A549 (cell line): ENCODE results near the gene ACKR4. TPM values are rescaled to one million over a fixed set of nuclear protein-coding genes. Genes with fewer than 3 reads are reported as not detected.

Experiments
- ATAC-seq, 2 experiments: fragments of 200-7000 bp in 1 of 2; fragments of >200 bp in 1 of 2; cut with Nextera tagmentation in 1 of 2; cut with Tn5 transposase in 1 of 2; 3 replicates each; pipeline versions ENCODE4 v1.8.0 to v1.9.1; 2018 to 2020; ENCODE audit warnings: mild to moderate bottlenecking in 1 of 2, moderate library complexity in 1 of 2
- CTCF ChIA-PET: fragments of 300-600 bp; sonication (Branson Sonifier 250); formaldehyde crosslinking; extraction: SDS; loops from one replicate; lab custom pipeline; 2021; ENCODE audit warnings: antibody characterized with exemption, inconsistent platforms; lab: Yijun Ruan, JAX
- POLR2A ChIA-PET: fragments of 350-600 bp; formaldehyde crosslinking; extraction: SDS; loops from one replicate; lab custom pipeline; 2021; ENCODE audit warnings: antibody characterized with exemption, inconsistent platforms; lab: Yijun Ruan, JAX
- DNase-seq, 2 experiments: peaks; one replicate each; pipeline versions ENCODE4 v3.0.0 to v3.0.0-alpha.2; 2011 to 2016; ENCODE audit warnings: low read depth in 1 of 2, low spot score in 1 of 2
- FAIRE-seq: peaks from 2 replicates; lab custom pipeline; 2011; peaks lifted over from hg19 to GRCh38; lab: Jason Lieb, UNC
- H3K27ac ChIP-seq, 2 experiments: fragments of >200 bp; sonication (Bioruptor Twin); formaldehyde crosslinking; 3 replicates each; pipeline ENCODE4 v1.5.1; 2016 to 2017
- H3K4me1 ChIP-seq: fragments of >200 bp; sonication (Bioruptor Twin); formaldehyde crosslinking; 3 replicates; pipeline ENCODE4 v1.6.1; 2016
- H3K4me2 ChIP-seq: fragments of >200 bp; sonication (Bioruptor Twin); formaldehyde crosslinking; 3 replicates; pipeline ENCODE4 v1.6.1; 2016
- H3K4me3 ChIP-seq: fragments of >200 bp; sonication (Bioruptor Twin); formaldehyde crosslinking; 3 replicates; pipeline ENCODE4 v1.5.1; 2016
- H3K9me3 ChIP-seq: fragments of >200 bp; sonication (Bioruptor Twin); formaldehyde crosslinking; 3 replicates; pipeline ENCODE4 v1.6.1; 2016
- CEBPB ChIP-seq, 2 experiments: fragments of >200 bp in 1 of 2; sonication (Bioruptor Twin) in 1 of 2; formaldehyde crosslinking in 1 of 2; IDR thresholded peaks; 2 replicates each; pipeline ENCODE4 v1.6.1; 2012 to 2016
- CHD2 ChIP-seq: fragments of 150-350 bp; IDR thresholded peaks from 2 replicates; pipeline ENCODE4 v1.6.1; 2014; ENCODE audit warnings: low read length; ENCODE audit not compliant: partially characterized antibody
- E2F6 ChIP-seq: IDR thresholded peaks from 2 replicates; pipeline ENCODE4 v1.6.1; 2012; ENCODE audit warnings: low read depth, borderline replicate concordance
- EHMT2 ChIP-seq: fragments of 200-600 bp; sonication (generic); IDR thresholded peaks from 2 replicates; pipeline ENCODE4 v1.6.1; 2016; ENCODE audit warnings: antibody characterized with exemption, low read depth, mild to moderate bottlenecking, moderate library complexity
- FOSB ChIP-seq: fragments of 250-450 bp; sonication (Bioruptor Pico); IDR thresholded peaks from 2 replicates; pipeline ENCODE4 v1.5.0; 2020; ENCODE audit warnings: mild to moderate bottlenecking, moderate library complexity
- FOSL2 ChIP-seq, 2 experiments: fragments of 450-650 bp in 1 of 2; fragments of >200 bp in 1 of 2; sonication (Bioruptor Twin) in 1 of 2; formaldehyde crosslinking; IDR thresholded peaks; 2 replicates each; pipeline versions ENCODE4 v1.5.0 to v1.6.1; 2016 to 2020; ENCODE audit warnings: mild to moderate bottlenecking in 1 of 2, moderate library complexity in 1 of 2
- FOXS1 ChIP-seq: fragments of 250-450 bp; sonication (Bioruptor Pico); IDR thresholded peaks from 2 replicates; pipeline ENCODE4 v1.5.0; 2020; ENCODE audit warnings: mild to moderate bottlenecking, moderate library complexity
- GATA3 ChIP-seq: IDR thresholded peaks from 2 replicates; pipeline ENCODE4 v1.6.1; 2012; ENCODE audit warnings: borderline replicate concordance
- HEYL ChIP-seq: fragments of 250-450 bp; sonication (Bioruptor Pico); IDR thresholded peaks from 2 replicates; pipeline ENCODE4 v1.8.0; 2021; ENCODE audit warnings: mild to moderate bottlenecking, moderate library complexity
- HOXB13 ChIP-seq: fragments of 250-450 bp; sonication (Bioruptor Pico); IDR thresholded peaks from 2 replicates; pipeline ENCODE4 v1.5.0; 2020; ENCODE audit warnings: low read depth, mild to moderate bottlenecking, moderate library complexity
- HOXB5 ChIP-seq: fragments of 250-450 bp; sonication (Bioruptor Pico); IDR thresholded peaks from 2 replicates; pipeline ENCODE4 v1.5.0; 2020; ENCODE audit warnings: mild to moderate bottlenecking, moderate library complexity
- JUN ChIP-seq, 2 experiments: fragments of >200 bp; sonication (Bioruptor Twin); formaldehyde crosslinking; IDR thresholded peaks; 2 replicates in 1 of 2; 3 replicates in 1 of 2; pipeline ENCODE4 v1.6.1; 2016 to 2017
- JUNB ChIP-seq: fragments of >200 bp; sonication (Bioruptor Twin); formaldehyde crosslinking; IDR thresholded peaks from 2 replicates; pipeline ENCODE4 v1.6.1; 2016
- KDM1A ChIP-seq: fragments of 200-600 bp; sonication (generic); IDR thresholded peaks from 2 replicates; pipeline ENCODE4 v1.6.1; 2016; ENCODE audit warnings: low read depth, mild to moderate bottlenecking
- MYC ChIP-seq: IDR thresholded peaks from 2 replicates; pipeline ENCODE4 v1.6.1; 2012; ENCODE audit warnings: mild to moderate bottlenecking, inconsistent platforms, low read length, improper control_type of control experiment, borderline replicate concordance
- NPAS2 ChIP-seq: fragments of 250-450 bp; sonication (Bioruptor Pico); IDR thresholded peaks from 2 replicates; pipeline ENCODE4 v1.8.0; 2022; ENCODE audit warnings: mild to moderate bottlenecking, moderate library complexity, borderline replicate concordance
- NR3C1 ChIP-seq: fragments of >200 bp; sonication (Bioruptor Twin); formaldehyde crosslinking; IDR thresholded peaks from 3 replicates; pipeline ENCODE4 v1.6.1; 2017
- PHF8 ChIP-seq: fragments of 200-600 bp; sonication (generic); IDR thresholded peaks from 2 replicates; pipeline ENCODE4 v1.6.1; 2016; ENCODE audit warnings: low read depth, mild to moderate bottlenecking, antibody characterized with exemption, moderate library complexity, borderline replicate concordance
- RAD21 ChIP-seq, 2 experiments: fragments of >200 bp in 1 of 2; sonication (Bioruptor Twin) in 1 of 2; formaldehyde crosslinking in 1 of 2; IDR thresholded peaks in 1 of 2; conservative IDR thresholded peaks in 1 of 2; 2 replicates in 1 of 2; 3 replicates in 1 of 2; pipeline ENCODE4 v1.6.1; 2012 to 2018; ENCODE audit warnings: inconsistent platforms in 1 of 2
- REST ChIP-seq: fragments of 200-600 bp; sonication (generic); IDR thresholded peaks from 2 replicates; pipeline ENCODE4 v1.6.1; 2016; ENCODE audit warnings: antibody characterized with exemption, mild to moderate bottlenecking, moderate library complexity
- RNF2 ChIP-seq: fragments of 200-600 bp; sonication (generic); IDR thresholded peaks from 2 replicates; pipeline ENCODE4 v1.6.1; 2016; ENCODE audit warnings: low read depth, mild to moderate bottlenecking, antibody characterized with exemption, moderate library complexity, borderline replicate concordance
- SREBF2 ChIP-seq: fragments of 450-650 bp; IDR thresholded peaks from 2 replicates; pipeline ENCODE4 v1.6.1; 2014; ENCODE audit warnings: mild to moderate bottlenecking, moderate library complexity
- ZC3H11A ChIP-seq: fragments of 450-650 bp; IDR thresholded peaks from 2 replicates; pipeline ENCODE4 v1.6.1; 2014; ENCODE audit warnings: antibody characterized with exemption, mild to moderate bottlenecking
- ZSCAN20 ChIP-seq: fragments of 250-450 bp; sonication (Bioruptor Pico); IDR thresholded peaks from 2 replicates; pipeline ENCODE4 v1.8.0; 2022; ENCODE audit warnings: mild to moderate bottlenecking, moderate library complexity
- WGBS: methylation state at CpG from one replicate; pipeline ENCODE4 v1.1.6; 2017; ENCODE audit errors: missing lambda C conversion rate; 5-methylcytosine and 5-hydroxymethylcytosine counted together
- polyA plus RNA-seq, 4 experiments: library from polyadenylated mRNA; depleted of rRNA in 3 of 4; stranded (reverse); fragments of >200 nt; fragmentation: RNase III in 1 of 4; extraction: RNeasy Plus Mini Kit Qiagen cat#74134 plus additional on column Dnase treatment in 1 of 4; gene quantifications; 2 replicates in 3 of 4; 3 replicates in 1 of 4; pipeline ENCODE4 v1.2.3, GENCODE V29; 2011 to 2017
- TF ChIP-seq, protein P1 (sequence below): IDR thresholded peaks from 2 replicates; pipeline ENCODE4 v1.6.1; 2012
- TF ChIP-seq, protein P2 (sequence below): IDR thresholded peaks from 2 replicates; pipeline ENCODE4 v1.6.1; 2012
- TF ChIP-seq, protein P3 (sequence below): fragments of 150-350 bp; IDR thresholded peaks from 2 replicates; pipeline ENCODE4 v1.6.1; 2014; ENCODE audit warnings: low read depth, mild to moderate bottlenecking, low read length

ACKR4 gene
- polyA plus RNA-seq, 2 of the 4 experiments (the other 2 are of a cell fraction) = 0.04 to 0.08 TPM

DNA sequence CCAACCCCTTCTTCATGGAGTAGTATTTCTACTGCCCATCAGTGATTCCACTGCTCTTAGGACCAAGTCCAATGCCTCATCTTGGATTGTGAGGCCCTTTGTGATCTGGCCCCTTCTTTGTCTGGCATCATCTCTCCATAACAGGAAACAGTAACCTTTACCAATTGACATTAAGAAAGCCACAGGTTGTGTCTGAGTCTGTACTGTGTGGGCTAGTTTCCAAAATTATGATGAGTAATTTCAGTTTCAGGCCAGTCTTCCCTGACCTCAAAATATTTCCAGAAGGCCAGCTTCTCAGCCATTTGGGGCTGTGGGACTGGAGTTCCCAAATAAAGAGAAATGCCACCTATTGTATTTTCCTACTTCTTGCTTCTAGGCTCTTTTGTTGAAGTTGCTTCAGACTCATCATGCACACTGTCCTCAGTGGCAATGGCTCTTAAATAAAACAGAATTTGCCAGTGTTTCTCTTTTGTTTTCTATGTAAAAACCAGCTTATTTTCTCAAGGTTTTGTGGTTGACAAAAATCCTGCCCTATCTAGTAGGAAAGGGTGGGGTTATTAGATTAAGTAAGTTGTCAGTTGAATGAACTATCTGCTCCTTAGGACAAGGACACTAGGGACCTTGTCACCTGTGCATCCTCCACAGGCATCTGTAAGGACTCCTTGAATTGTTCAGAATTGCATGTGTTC, 47.0 kb upstream of the ACKR4 start:
- H3K4me2 ChIP-seq = no peak overlapping the region
- H3K27ac ChIP-seq = no peak overlapping the region
- TF ChIP-seq CHD2 = no peak
- TF ChIP-seq HEYL = no peak
- no peak overlapping the region for H3K4me3 ChIP-seq
- no peaks in the 10 kb centered on the region for H3K9me3 ChIP-seq
- ChIA-PET POLR2A (no interaction called here), CTCF (interaction anchor here (1.0 kb wide), 1 partner anchor 16 kb away, joined by 3 read pairs; no protein-coding TSS in a partner anchor)
- ATAC-seq = no peak
- H3K4me1 ChIP-seq = peaks cover 8% of the 10 kb centered on the region; the same call in 1 of the 3 replicates
- no peak for DNase-seq
- no peak for FAIRE-seq

- DNase-seq (no peak), ATAC-seq (no peak), FAIRE-seq (no peak)
- H3K4me1 ChIP-seq = peaks cover 8% of the 10 kb centered on the region; the same call in 1 of the 3 replicates
- no peak overlapping the region for H3K27ac ChIP-seq
- TF ChIP-seq NPAS2 (CRISPR knock-in tag) = no peak
- TF ChIP-seq FOXS1 (CRISPR knock-in tag) = no peak
- TF ChIP-seq KDM1A = no peak
- TF ChIP-seq MYC = no peak
- TF ChIP-seq NR3C1 = no peak
- TF ChIP-seq FOSB (CRISPR knock-in tag) = no peak
- no peak for TF ChIP-seq FOSL2 (IDR thresholded peaks at IDR 0.05)
- TF ChIP-seq FOSL2 (CRISPR knock-in tag; IDR thresholded peaks at IDR 0.05) = no peak
- no peak for TF ChIP-seq RAD21 (conservative IDR thresholded peaks at IDR 0.05 in 1 of 2, IDR thresholded peaks at IDR 0.05 in 1 of 2)
- no peak for TF ChIP-seq PHF8
- TF ChIP-seq GATA3 = no peak
- no peak for TF ChIP-seq HOXB13 (CRISPR knock-in tag)
- no peak for TF ChIP-seq SREBF2
- no peak for TF ChIP-seq E2F6
- TF ChIP-seq EHMT2 = no peak
- TF ChIP-seq CEBPB (IDR thresholded peaks at IDR 0.05) = no peak
- no peak for TF ChIP-seq RNF2
- TF ChIP-seq, protein P1, sequence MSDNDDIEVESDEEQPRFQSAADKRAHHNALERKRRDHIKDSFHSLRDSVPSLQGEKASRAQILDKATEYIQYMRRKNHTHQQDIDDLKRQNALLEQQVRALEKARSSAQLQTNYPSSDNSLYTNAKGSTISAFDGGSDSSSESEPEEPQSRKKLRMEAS = no peak
- no peak for TF ChIP-seq JUNB
- no peak for TF ChIP-seq ZSCAN20
- no peak overlapping the region for H3K4me2 ChIP-seq
- H3K9me3 ChIP-seq = no peaks in the 10 kb centered on the region
- POLR2A ChIA-PET = no interaction called here
- CTCF ChIA-PET = interaction anchor here (1.5 to 1.8 kb wide), 2 partner anchors 15 to 91 kb away, joined by 4 to 5 read pairs; no protein-coding TSS in a partner anchor
- 81% methylated on average over 3 of the region's 3 CpGs for WGBS
- H3K4me3 ChIP-seq = no peak overlapping the region
These were observed 46.3 kb upstream of the ACKR4 start for GRCh38 chr3:132550579-132551305.

GRCh38 chr3:132553826-132554225, 43.2 kb upstream of the ACKR4 start:
- CTCF ChIA-PET = interaction anchor here (1.7 kb wide), 1 partner anchor 18 kb away, joined by 5 read pairs; no protein-coding TSS in a partner anchor
- no peak overlapping the region for H3K27ac ChIP-seq
- WGBS = 87% methylated on average over 6 of the region's 6 CpGs
- no peak overlapping the region for H3K4me3 ChIP-seq
- no peak for DNase-seq
- no peak for FAIRE-seq
- peaks cover 8% of the 10 kb centered on the region; the same call in 1 of the 3 replicates for H3K4me1 ChIP-seq
- POLR2A ChIA-PET = no interaction called here
- no peak for ATAC-seq
- peak overlapping the region; percentile 14; the same call in 1 of the 3 replicates for H3K4me2 ChIP-seq
- no peaks in the 10 kb centered on the region for H3K9me3 ChIP-seq
- TF ChIP-seq JUN (IDR thresholded peaks at IDR 0.05) (no peak), MYC (no peak), REST (no peak), NPAS2 (CRISPR knock-in tag) (no peak), ZC3H11A (no peak), HOXB5 (CRISPR knock-in tag) (no peak)
- TF ChIP-seq, protein P2, sequence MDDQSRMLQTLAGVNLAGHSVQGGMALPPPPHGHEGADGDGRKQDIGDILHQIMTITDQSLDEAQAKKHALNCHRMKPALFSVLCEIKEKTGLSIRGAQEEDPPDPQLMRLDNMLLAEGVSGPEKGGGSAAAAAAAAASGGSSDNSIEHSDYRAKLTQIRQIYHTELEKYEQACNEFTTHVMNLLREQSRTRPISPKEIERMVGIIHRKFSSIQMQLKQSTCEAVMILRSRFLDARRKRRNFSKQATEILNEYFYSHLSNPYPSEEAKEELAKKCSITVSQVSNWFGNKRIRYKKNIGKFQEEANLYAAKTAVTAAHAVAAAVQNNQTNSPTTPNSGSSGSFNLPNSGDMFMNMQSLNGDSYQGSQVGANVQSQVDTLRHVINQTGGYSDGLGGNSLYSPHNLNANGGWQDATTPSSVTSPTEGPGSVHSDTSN = no peak
- TF ChIP-seq, protein P3, sequence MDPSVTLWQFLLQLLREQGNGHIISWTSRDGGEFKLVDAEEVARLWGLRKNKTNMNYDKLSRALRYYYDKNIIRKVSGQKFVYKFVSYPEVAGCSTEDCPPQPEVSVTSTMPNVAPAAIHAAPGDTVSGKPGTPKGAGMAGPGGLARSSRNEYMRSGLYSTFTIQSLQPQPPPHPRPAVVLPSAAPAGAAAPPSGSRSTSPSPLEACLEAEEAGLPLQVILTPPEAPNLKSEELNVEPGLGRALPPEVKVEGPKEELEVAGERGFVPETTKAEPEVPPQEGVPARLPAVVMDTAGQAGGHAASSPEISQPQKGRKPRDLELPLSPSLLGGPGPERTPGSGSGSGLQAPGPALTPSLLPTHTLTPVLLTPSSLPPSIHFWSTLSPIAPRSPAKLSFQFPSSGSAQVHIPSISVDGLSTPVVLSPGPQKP = no peak
